Psoas muscle (tissue), 8 donors: ENCODE data around the gene CELF6. TPM values are rescaled to one million over a fixed set of nuclear protein-coding genes. Genes with fewer than 3 reads are reported as not detected.

ENCODE experiments used
- ATAC-seq, 4 donors: fragments of 200-7000 bp; cut with Tn5 transposase; one replicate each; pipeline ENCODE4 v1.9.1; 2020; ENCODE audit warnings: moderate library complexity in 3 of 4, mild to moderate bottlenecking in 2 of 4
- DNase-seq, 2 donors: peaks; one replicate each; pipeline ENCODE4 v3.0.0-alpha.2; 2020
- H3K27ac ChIP-seq: fragments of 200-600 bp; one replicate; pipeline ENCODE4 v1.8.0; 2022
- H3K27me3 ChIP-seq, 3 donors: fragments of 200-600 bp in 1 of 3; one replicate each; pipeline versions ENCODE4 v1.6.1 to v1.8.0; 2013 to 2022; ENCODE audit warnings: low read length in 2 of 3, mild to moderate bottlenecking in 2 of 3, moderate library complexity in 1 of 3; ENCODE audit not compliant: insufficient read depth in 3 of 3
- H3K36me3 ChIP-seq, 2 donors: fragments of 200-600 bp in 1 of 2; one replicate each; pipeline versions ENCODE4 v1.6.1 to v1.8.0; 2013 to 2022; ENCODE audit warnings: low read depth in 1 of 2, mild to moderate bottlenecking in 1 of 2, moderate library complexity in 1 of 2; ENCODE audit not compliant: insufficient read depth in 1 of 2
- H3K4me1 ChIP-seq: fragments of 200-600 bp; one replicate; pipeline ENCODE4 v1.8.0; 2022
- H3K4me3 ChIP-seq: fragments of 200-600 bp; one replicate; pipeline ENCODE4 v1.8.0; 2022; ENCODE audit warnings: mild to moderate bottlenecking
- H3K9me3 ChIP-seq: fragments of 200-600 bp; one replicate; pipeline ENCODE4 v1.8.0; 2022
- WGBS, 3 donors: extraction: QIAGEN DNeasy Blood & Tissue Kit; methylation state at CpG; one replicate each; pipeline versions ENCODE4 v1.1.6 to v1.1.7; 2013; 5-methylcytosine and 5-hydroxymethylcytosine counted together
- intact Hi-C, 2 donors: fragments of 100-400 bp; cut with DNase I; formaldehyde crosslinking; loops; one replicate each; pipeline versions ENCODE4 v1.11.0 to v1.14.2; 2022
- polyA plus RNA-seq, 3 donors: library from polyadenylated mRNA; stranded (reverse); fragments of 200-250 nt; gene quantifications; one replicate each; pipeline ENCODE4 v1.2.3, GENCODE V29; 2013
- total RNA-seq, 4 donors: library from RNA; stranded (reverse); fragmentation: NEBNext Ultra II Directional in 2 of 4; extraction: Animal tissue kit (Norgen Biotek cat#: 25700) in 2 of 4; gene quantifications; one replicate each; pipeline versions ENCODE4 v1.2.1 to v1.2.4, GENCODE V29; 2021 to 2023
- TF ChIP-seq, protein P1 (sequence below): fragments of 200-600 bp; IDR thresholded peaks from one replicate; pipeline ENCODE4 v1.8.0; 2022; ENCODE audit warnings: antibody characterized with exemption
- donor health status: healthy with polysubstance abuse.
- donor health status: DM: no; HTN: no; CAD: no; lungs with moderate emphysema.
- donor health status: Bipolar disorder and iron deficiency.
- donor health status: healthy.
- donor health status: DM: yes; HTN: yes; CAD: no.
- donor health status: DM: no; HTN: no; CAD: no.
- donor health status: DM: no; HTN: no; CAD: no.
- donor health status: DM: yes; HTN: yes; CAD: no.

The CELF6 gene
- total and polyA plus RNA-seq, 7 donors = 0.13 to 0.81 (median 0.20) TPM

DNA sequence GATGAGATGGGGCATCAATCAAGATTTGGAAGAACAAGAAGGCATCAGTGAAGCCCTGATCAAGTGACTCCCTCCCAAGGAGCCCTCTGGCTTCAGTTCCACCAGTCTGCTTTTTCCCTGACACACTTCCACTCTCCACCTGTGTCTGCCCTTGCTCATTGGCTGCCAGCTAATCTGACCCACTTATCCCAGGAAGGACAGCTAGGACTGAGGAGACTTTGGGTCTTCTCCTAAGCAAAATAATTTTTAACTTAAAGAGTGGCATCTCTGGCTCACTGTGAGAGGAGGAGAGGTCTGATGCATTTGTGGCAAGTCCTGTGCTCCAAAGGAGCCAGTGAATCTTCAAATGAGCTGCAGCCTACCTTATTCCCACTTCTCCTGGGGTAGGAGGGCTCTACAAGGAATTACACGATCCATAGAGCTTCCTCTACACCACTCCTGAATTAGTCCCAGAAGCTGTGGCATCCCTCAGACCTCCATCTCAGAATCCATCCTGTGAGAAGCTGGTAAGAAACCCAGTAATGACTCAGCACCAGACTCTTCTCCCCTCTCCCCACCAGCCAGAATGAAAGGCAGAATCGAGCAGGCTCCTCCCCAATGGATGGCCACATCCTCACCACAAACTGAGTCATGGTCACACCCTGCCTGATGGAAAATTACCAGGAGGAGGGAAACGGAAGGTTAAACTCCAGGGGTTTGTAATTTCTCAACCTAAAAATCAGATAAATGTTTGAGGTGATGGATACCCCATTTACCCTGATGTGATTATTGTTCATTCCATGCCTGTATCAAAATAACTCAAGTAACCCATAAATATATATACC lies 82.7 kb downstream of the CELF6 start:
- Histone ChIP-seq H3K4me1 (peaks cover 19% of the 10 kb centered on the region), H3K4me3 (peak overlapping the region; percentile 38), H3K36me3 (peaks cover 10 to 40% of the 10 kb centered on the region in 2 donors), H3K9me3 (no peaks in the 10 kb centered on the region), H3K27me3 (no peaks in the 10 kb centered on the region), H3K27ac (peak overlapping the region; percentile 69)
- whole genome bisulfite sequencing, 3 donors = 43 to 59% (median 45%) methylated on average over 3 of the region's 3 CpGs
- TF ChIP-seq, protein P1, sequence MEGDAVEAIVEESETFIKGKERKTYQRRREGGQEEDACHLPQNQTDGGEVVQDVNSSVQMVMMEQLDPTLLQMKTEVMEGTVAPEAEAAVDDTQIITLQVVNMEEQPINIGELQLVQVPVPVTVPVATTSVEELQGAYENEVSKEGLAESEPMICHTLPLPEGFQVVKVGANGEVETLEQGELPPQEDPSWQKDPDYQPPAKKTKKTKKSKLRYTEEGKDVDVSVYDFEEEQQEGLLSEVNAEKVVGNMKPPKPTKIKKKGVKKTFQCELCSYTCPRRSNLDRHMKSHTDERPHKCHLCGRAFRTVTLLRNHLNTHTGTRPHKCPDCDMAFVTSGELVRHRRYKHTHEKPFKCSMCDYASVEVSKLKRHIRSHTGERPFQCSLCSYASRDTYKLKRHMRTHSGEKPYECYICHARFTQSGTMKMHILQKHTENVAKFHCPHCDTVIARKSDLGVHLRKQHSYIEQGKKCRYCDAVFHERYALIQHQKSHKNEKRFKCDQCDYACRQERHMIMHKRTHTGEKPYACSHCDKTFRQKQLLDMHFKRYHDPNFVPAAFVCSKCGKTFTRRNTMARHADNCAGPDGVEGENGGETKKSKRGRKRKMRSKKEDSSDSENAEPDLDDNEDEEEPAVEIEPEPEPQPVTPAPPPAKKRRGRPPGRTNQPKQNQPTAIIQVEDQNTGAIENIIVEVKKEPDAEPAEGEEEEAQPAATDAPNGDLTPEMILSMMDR = no peak
- ATAC-seq (peak; percentile 78 to 92 (median 86)), DNase-seq (peak; percentile 76 to 77)
- intact Hi-C loops = no loop called here

DNA sequence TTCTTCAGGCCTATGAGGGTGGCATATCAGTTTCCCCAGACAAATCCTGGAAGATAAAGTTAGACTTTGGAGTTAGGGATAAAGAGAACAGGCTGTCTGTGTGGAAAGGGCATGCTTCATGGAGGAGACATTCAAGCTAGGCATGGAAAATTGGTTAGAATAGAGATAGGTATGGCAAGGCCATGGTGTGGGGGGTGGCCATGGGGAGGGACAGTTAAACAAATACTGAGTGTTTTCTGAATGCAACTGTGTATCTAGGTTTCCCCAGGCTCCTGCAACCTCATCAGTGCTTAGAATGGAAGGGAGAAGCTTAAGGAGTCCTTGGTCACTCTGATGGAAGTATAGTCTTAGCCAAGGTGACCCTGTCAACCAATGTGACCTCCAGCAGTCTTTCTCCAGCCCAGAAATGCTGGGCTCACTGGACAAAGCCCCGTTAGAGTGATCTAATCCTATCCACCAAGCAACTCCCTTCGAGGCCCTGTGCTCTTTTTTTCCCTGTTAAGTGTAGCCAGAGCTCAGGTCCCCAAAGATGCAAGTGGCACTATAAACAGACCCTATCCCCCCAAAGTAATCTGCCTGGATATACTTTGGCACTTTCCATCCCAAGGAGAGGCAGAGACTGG lies 83.5 kb downstream of the CELF6 start:
- DNase-seq (no peak), ATAC-seq (no peak)
- Histone ChIP-seq H3K4me1 (peaks cover 26% of the 10 kb centered on the region), H3K9me3 (no peaks in the 10 kb centered on the region), H3K36me3 (peaks cover 9 to 33% of the 10 kb centered on the region in 2 donors), H3K27ac (peak overlapping the region; percentile 69), H3K27me3 (no peaks in the 10 kb centered on the region), H3K4me3 (peak overlapping the region; percentile 38)
- WGBS, 3 donors = 79 to 86% (median 81%) methylated on average over 2 of the region's 2 CpGs
- intact Hi-C loops = no loop called here
- TF ChIP-seq, protein P1 = no peak

DNA sequence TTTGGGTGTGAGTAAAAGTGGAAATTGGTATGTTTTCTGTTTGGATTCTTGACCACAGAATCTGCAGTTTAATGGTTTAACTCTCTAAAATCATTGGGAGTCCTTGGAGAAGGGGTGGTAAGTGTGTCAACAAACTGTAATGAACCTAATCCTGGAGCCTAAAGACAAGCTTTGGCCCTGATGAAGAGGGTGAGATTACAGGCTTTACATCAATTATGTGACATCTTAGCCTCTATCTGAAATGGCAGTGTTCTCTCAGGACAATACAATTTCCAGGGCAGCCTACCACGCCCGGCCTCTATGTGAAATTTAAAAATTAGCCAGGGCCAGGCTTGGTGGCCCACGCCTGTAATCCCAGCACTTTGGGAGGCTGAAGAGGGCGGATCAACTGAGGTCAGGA lies 84.7 kb downstream of the CELF6 start:
- no peaks in the 10 kb centered on the region for H3K27me3 ChIP-seq
- 93 to 96% (median 94%) methylated on average over 4 of the region's 4 CpGs for WGBS, 3 donors
- ATAC-seq (no peak), DNase-seq (no peak)
- peaks cover 27% of the 10 kb centered on the region for H3K4me1 ChIP-seq
- peaks cover 3 to 21% of the 10 kb centered on the region in 2 donors for H3K36me3 ChIP-seq
- H3K4me3 ChIP-seq = no peak overlapping the region
- H3K9me3 ChIP-seq = no peaks in the 10 kb centered on the region
- no peak overlapping the region for H3K27ac ChIP-seq
- TF ChIP-seq, protein P1 = no peak
- intact Hi-C loops = no loop called here

Other genes with a start within 250 kb of the CELF6 start
- gene MYO9A, start 202.0 kb downstream of the CELF6 start, total RNA-seq = 10 to 100 TPM; 23.0 to 28.4 (median 25.9) TPM
- gene MYO9A, start 202.0 kb downstream of the CELF6 start, polyA plus RNA-seq = 1 to 10 TPM; 3.4 to 8.3 (median 3.6) TPM
- gene SENP8, start 201.8 kb downstream of the CELF6 start, total RNA-seq = 1 to 10 TPM; 3.1 to 5.0 (median 4.3) TPM
- 1 to 10 TPM; 1.5 to 3.3 (median 2.3) TPM for gene SENP8, start 201.8 kb downstream of the CELF6 start, polyA plus RNA-seq
- not detected for gene GRAMD2A, start 122.4 kb downstream of the CELF6 start, total RNA-seq
- gene GRAMD2A, start 122.4 kb downstream of the CELF6 start, polyA plus RNA-seq = under 1 TPM in 1 of 3 donors, not detected in 2; 0.01 TPM
- gene PKM, start 89.0 kb downstream of the CELF6 start, total RNA-seq = 1,000 to 10,000 TPM in 1 of 4 donors, 100 to 1,000 TPM in 3; 513 to 1,170 (median 767) TPM
- 1,000 to 10,000 TPM in 2 of 3 donors, 100 to 1,000 TPM in 1; 909 to 1,135 (median 1,127) TPM for gene PKM, start 89.0 kb downstream of the CELF6 start, polyA plus RNA-seq
- gene PARP6, start 47.6 kb downstream of the CELF6 start, total RNA-seq = 10 to 100 TPM; 46.1 to 83.2 (median 65.5) TPM
- gene PARP6, start 47.6 kb downstream of the CELF6 start, polyA plus RNA-seq = 10 to 100 TPM; 48.5 to 81.1 (median 58.6) TPM
- gene HEXA, start 55.9 kb upstream of the CELF6 start, total RNA-seq = 10 to 100 TPM; 38.1 to 53.1 (median 46.8) TPM
- gene HEXA, start 55.9 kb upstream of the CELF6 start, polyA plus RNA-seq = 10 to 100 TPM; 32.1 to 55.4 (median 47.4) TPM
- not detected for gene TMEM202, start 78.1 kb upstream of the CELF6 start, total RNA-seq
- gene TMEM202, start 78.1 kb upstream of the CELF6 start, polyA plus RNA-seq = not detected
- gene ARIH1, start 154.2 kb upstream of the CELF6 start, total RNA-seq = 100 to 1,000 TPM; 181 to 253 (median 204) TPM
- gene ARIH1, start 154.2 kb upstream of the CELF6 start, polyA plus RNA-seq = 10 to 100 TPM; 35.6 to 75.6 (median 43.8) TPM